Measurements from ENCODE around the gene PTPRE.

PTPRE gene

DNA sequence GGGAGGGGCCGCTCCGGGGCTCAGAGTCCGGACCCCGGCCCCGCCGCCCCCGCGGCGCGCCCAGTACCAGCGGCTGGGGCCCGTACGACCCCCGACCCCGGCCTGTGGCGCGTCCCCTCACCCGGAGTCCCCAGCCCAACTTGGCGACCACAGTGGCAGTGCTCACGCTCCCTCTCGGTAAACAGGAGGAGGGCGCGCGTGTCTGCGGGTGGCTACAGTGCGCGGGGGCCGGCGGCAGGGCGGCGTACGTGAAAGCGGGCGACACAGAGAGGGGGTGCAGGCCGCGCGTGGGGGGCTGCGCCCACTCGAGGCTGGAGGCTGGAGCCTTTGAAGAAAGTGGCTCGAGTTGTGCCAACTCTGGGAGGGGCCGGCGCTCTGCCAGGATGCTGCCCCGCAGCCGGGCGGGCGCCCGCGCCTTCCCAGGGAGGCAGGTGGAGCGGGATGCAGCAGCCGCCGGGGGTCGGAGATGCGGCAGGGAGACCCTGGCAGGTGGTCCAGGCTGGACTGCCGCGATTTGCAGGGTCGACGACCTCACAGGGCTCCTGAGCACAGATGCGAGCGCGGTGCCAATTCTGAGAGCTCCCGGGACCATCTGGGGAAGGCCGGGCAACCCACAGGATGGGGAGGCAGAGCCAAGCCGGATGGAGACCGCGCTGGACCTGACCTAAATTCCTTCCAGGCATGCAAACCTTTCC is 655 bp downstream of the PTPRE start:
- TF ChIP-seq POLR2A (IDR thresholded peaks at IDR 0.05; ENCODE audit: extremely low read depth, insufficient read length) (no peak), MYC (IDR thresholded peaks at IDR 0.05; ENCODE audit: low read depth, low read length) (no peak)
- TF ChIP-seq, protein P1, sequence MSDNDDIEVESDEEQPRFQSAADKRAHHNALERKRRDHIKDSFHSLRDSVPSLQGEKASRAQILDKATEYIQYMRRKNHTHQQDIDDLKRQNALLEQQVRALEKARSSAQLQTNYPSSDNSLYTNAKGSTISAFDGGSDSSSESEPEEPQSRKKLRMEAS (IDR thresholded peaks at IDR 0.05; ENCODE audit: low read depth, low read length): no peak
- TF ChIP-seq, protein P2, sequence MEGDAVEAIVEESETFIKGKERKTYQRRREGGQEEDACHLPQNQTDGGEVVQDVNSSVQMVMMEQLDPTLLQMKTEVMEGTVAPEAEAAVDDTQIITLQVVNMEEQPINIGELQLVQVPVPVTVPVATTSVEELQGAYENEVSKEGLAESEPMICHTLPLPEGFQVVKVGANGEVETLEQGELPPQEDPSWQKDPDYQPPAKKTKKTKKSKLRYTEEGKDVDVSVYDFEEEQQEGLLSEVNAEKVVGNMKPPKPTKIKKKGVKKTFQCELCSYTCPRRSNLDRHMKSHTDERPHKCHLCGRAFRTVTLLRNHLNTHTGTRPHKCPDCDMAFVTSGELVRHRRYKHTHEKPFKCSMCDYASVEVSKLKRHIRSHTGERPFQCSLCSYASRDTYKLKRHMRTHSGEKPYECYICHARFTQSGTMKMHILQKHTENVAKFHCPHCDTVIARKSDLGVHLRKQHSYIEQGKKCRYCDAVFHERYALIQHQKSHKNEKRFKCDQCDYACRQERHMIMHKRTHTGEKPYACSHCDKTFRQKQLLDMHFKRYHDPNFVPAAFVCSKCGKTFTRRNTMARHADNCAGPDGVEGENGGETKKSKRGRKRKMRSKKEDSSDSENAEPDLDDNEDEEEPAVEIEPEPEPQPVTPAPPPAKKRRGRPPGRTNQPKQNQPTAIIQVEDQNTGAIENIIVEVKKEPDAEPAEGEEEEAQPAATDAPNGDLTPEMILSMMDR (IDR thresholded peaks at IDR 0.05; ENCODE audit: low read depth, low read length): no peak
- DNase-seq (ENCODE audit: low read depth): peak; percentile 26
- H3K4me3 ChIP-seq (ENCODE audit: low read depth, low read length): peak overlapping the region; percentile 11

DNA sequence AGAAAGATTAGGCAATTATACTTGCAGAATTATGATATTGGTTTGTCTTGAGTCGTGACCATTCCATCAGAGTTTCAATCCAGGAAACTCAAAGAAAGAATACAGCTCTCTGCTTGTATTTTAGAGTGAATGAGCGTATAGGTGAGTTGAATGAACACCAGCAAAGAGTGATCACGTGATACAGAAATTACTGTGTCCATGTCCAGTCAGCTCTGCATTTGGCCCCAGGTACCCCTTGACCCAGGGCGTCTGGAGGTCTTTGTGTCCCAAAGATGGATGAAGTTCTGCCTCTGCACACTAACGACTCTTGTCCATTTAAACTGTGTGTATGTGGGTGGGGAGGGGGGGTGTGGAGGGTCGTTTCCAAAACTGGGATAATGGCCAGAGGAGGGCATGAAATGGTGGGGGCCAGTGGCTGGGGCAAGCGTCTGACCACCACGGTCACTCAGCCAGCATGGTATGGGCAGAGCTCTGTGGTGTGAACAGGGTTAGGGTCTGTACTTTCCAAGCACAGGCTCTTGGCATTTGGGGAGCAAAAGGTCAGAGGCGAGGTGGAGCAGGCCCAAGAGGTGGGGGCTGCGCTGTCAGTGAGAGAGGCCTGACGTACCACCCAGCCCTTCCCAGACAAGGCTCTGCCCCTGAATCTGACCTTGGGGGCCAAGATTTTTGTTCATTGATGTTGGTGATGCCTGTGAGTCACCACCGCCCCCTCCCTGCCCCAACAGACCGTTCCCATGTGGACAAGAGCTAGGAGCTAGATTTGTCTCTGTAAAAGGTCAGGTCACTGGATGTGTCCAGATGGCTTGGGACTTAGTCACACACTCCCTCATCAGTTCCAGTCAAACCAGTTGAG is 1.4 kb downstream of the PTPRE start:
- H3K4me3 ChIP-seq (ENCODE audit: low read depth, low read length): no peak overlapping the region
- no peak for DNase-seq (ENCODE audit: low read depth)
- TF ChIP-seq, protein P1 (IDR thresholded peaks at IDR 0.05; ENCODE audit: low read depth, low read length): no peak
- TF ChIP-seq MYC (IDR thresholded peaks at IDR 0.05; ENCODE audit: low read depth, low read length) (no peak), POLR2A (IDR thresholded peaks at IDR 0.05; ENCODE audit: extremely low read depth, insufficient read length) (no peak)

DNA sequence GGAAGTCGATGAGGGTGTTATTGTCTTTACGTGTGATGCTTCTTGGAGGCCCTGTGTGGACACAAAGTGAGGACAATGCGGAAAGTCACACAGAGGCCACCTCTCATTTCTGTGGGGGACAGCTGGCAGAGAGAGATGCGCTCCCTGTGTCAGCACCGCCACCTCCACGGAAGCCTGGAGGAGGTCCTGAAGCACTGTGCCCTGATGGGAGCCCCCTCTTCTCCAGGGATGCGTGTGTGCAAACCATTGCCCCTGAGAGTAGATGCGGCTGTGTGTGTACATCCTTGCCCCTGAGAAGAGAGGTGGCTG is 2.0 kb downstream of the PTPRE start:
- no peak for DNase-seq (ENCODE audit: low read depth)
- TF ChIP-seq, protein P1 (IDR thresholded peaks at IDR 0.05; ENCODE audit: low read depth, low read length): no peak
- no peak for TF ChIP-seq POLR2A (IDR thresholded peaks at IDR 0.05; ENCODE audit: extremely low read depth, insufficient read length)
- TF ChIP-seq MYC (IDR thresholded peaks at IDR 0.05; ENCODE audit: low read depth, low read length): no peak
- TF ChIP-seq, protein P2 (IDR thresholded peaks at IDR 0.05; ENCODE audit: low read depth, low read length): no peak
- H3K4me3 ChIP-seq (ENCODE audit: low read depth, low read length): no peak overlapping the region

DNA sequence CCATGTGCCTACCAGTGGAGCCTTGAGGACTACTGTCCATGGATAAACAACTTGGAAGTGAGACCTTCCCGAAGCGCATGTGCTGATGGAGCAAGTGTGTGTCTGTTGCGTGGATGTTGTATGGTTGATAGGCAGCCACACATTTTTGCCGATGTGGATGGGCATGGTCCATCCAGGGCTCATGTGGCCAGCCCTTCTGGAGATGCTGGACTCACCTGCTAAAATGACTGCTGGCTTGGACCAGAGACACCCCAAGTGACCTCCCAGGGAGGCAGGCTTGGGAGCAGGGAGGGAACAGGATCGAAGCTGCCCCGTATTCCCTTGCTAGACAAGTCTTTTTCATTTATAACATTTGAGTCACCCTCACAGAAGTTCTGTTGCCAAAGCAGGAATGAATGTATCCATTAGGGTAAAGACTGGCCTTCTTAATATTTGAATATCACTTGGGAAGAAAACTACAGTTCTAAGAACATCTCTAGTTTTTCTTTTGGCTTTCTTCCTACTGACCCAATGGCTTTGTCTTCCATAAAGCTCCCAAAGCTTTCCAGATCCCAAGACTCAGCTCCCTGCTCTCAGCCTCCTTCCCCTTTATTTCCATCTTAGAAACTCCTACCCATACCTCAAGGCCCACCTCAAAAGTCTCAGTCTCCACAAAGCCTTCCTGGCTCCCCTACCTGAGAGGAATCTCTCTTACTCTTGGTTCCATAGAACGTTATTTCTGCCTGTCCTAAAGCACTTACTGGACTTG is 3.0 kb downstream of the PTPRE start:
- TF ChIP-seq, protein P2 (IDR thresholded peaks at IDR 0.05; ENCODE audit: low read depth, low read length): no peak
- TF ChIP-seq MYC (IDR thresholded peaks at IDR 0.05; ENCODE audit: low read depth, low read length) (no peak), POLR2A (IDR thresholded peaks at IDR 0.05; ENCODE audit: extremely low read depth, insufficient read length) (no peak)
- TF ChIP-seq, protein P1 (IDR thresholded peaks at IDR 0.05; ENCODE audit: low read depth, low read length): no peak

DNA sequence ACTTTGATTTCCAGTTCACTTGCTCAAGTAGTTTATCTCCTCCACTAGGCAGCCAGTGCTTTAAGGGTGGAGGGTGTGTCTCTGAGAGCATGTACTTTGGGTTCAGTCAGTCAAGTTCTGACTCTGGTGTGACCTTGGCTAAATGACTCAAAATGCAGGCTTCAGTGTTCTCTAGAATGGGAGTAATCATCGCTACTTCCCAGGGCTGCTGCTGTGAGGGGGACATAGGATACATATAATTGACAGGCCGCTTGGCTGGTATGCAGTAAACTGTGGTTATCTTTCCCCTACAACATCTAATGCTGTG is 3.5 kb downstream of the PTPRE start:
- TF ChIP-seq POLR2A (IDR thresholded peaks at IDR 0.05; ENCODE audit: extremely low read depth, insufficient read length) (no peak), MYC (IDR thresholded peaks at IDR 0.05; ENCODE audit: low read depth, low read length) (no peak)
- TF ChIP-seq, protein P2 (IDR thresholded peaks at IDR 0.05; ENCODE audit: low read depth, low read length): no peak
- TF ChIP-seq, protein P1 (IDR thresholded peaks at IDR 0.05; ENCODE audit: low read depth, low read length): no peak
- no peak for DNase-seq (ENCODE audit: low read depth)
- no peak overlapping the region for H3K4me3 ChIP-seq (ENCODE audit: low read depth, low read length)

More for the DNA sequence above, 3.0 kb downstream of the PTPRE start:
- H3K4me3 ChIP-seq (ENCODE audit: low read depth, low read length): no peak overlapping the region
- no peak for DNase-seq (ENCODE audit: low read depth)
